Brain pericyte (primary cell): ENCODE measurements around the gene CHAT.

Source experiments
- DNase-seq: peaks from one replicate; pipeline ENCODE4 v3.0.0-alpha.2; 2012; ENCODE audit warnings: low read depth, low spot score

The CHAT gene

GRCh38 chr10:49631975-49632374 is 18.1 kb downstream of the CHAT start:
- no peak for DNase-seq

DNA sequence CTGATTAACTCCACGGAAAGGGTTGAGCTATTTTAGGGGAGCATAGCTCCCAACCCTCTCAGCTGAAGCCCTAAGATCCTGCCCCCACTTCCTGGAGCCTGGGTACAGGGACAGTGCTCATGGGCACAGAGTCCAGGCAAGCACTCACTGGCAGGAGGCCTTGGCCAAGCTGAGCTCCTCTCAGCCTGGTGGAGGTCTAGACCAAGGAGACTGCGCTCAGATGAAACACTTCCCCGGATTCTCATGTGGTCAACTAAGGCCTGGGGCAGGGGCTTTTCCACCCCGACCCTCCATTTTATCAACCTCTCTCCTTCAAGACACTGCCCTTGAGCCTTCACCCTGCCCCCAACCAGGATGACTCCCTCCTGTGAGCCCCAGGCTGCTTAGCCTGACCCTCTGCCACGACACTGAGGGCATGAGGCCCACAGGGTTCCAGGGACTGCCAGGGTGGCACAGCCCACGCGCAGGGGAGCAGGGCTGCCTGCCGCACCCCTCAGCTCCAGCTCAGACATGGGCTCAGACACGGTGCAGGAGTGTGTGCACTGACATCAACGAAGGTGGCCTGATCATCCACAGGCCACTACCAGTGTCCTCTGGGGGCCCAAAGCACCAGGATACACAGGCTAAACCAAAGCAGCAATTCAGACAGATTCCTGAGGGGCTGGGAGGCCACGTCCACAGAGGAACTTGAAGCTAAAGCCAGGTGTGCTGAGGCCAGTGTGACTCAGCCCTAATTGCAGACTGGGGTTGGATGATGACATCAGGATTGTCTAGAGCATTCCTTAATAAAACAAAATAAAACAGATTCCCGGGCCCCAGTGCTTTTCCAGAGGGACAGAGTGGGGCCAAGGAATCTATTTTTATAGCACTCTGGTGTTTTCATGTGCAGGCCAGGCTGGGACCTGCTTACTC is 18.8 kb downstream of the CHAT start:
- DNase-seq: no peak

DNA sequence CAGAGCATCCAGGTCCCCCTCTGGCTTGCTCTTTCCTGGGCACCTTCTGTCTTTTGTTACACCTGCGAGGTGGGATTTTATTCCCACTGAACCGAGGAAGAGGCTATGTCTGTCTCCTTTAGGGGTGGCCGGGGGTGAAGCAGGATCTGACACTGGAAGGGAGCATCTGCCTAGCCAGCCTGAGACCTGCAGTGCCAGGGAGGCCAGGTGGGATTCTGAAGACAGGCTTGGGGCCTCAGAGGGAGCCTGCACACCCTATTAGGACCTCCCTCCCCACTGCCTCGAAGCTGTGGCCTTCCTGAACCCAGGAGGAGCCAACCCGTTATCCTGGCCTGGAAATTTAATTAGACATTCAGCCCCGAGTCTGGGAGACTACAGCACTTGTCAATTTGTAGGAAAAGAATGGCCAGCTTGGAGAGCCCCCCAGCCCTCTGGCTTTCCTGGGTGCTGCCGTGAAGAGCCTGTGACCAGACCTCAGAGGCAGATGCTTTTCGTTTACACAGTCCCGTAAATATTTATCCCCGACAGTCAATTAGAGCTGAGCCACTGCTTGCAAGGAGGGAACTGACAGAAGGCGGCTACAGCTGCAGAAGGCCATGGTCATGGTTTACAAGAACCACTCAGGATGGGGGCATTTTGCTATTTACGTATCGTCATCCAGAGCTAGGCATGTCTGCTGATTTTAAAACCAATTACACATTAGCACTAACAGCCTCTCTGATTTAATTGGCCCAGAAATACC is 19.7 kb downstream of the CHAT start:
- DNase-seq: no peak

- no peak for DNase-seq
Measured at GRCh38 chr10:49634069-49634660, 20.3 kb downstream of the CHAT start.

- no peak for DNase-seq
Measured at GRCh38 chr10:49642311-49642710, 28.5 kb downstream of the CHAT start.

- no peak for DNase-seq
Measured at GRCh38 chr10:49643241-49644034, 29.6 kb downstream of the CHAT start.

- no peak for DNase-seq
Measured at GRCh38 chr10:49644035-49644646, 30.3 kb downstream of the CHAT start.

DNA sequence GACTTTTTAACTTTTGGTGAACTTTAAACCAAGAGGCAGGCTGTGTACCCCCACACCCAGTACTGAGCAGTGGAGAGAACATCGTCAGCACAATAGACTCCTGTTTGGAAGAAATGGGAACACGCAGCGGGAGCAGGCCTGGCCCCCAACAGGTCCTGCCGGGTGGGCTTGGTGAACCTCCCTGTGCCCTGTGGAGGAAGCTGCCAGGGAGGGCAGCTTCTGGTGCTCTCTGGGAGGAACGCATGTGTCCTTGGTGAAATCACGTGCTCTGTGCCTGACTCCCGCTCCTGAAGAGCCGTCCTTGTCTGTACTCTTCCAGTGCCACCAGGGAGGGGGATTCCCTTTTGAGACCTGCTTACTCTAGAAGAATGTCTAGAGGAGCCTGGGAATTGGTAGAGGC is 31.6 kb downstream of the CHAT start:
- no peak for DNase-seq

- DNase-seq: no peak
Measured at GRCh38 chr10:49645871-49646870, 32.3 kb downstream of the CHAT start.

- DNase-seq: no peak
Measured at GRCh38 chr10:49647554-49647953, 33.7 kb downstream of the CHAT start.

DNA sequence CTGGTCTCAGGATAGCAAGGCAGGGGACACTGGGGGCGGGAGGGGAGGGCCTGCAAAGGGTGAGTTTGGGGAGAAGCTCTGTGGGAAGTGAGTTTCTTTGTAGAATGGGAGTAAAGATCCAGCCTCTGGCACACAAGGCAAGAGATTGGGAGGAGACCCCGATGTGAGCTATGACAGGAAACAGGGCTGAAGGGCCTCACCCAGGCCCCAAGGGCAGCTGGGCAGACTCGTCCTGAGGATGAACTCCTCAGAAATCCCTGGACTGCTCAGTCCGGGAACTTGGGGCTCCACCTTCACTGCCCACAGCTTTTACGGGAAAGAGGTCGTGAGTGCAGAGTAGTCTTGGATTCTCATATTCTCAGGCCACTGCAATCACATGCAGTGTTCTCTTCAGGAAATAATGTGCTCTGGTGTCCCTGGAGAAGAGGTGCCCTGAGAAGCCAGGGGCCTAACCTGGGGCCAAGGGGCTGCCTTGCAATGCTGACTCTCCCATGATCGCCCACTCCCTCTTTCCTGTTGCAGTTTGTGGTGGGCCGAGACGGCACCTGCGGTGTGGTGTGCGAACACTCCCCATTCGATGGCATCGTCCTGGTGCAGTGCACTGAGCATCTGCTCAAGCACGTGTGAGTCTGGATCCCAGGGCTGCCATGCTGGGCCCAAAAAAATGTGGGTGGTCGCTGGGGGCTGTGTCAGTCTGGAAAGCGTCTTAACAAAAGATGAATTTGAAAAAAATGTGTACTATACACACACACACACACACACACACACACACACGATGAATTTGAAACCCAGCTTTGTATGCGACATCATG is 34.4 kb downstream of the CHAT start:
- DNase-seq: no peak

DNA sequence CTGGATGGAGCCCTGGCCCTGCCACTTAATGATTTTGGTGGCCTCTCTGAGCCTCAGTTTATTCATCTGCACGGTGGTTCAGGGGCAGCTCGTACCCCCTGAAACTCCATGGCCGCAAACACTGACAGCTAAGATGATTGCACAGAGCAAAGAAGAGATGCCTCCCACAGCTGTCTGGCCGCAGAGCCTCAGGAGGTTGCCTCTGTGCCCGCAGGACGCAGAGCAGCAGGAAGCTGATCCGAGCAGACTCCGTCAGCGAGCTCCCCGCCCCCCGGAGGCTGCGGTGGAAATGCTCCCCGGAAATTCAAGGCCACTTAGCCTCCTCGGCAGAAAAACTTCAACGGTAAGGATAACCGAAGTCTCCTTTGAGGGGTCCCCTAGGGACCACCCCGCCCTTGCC is 35.5 kb downstream of the CHAT start:
- DNase-seq: no peak

GRCh38 chr10:49649936-49650723 is 36.3 kb downstream of the CHAT start:
- DNase-seq: no peak

DNA sequence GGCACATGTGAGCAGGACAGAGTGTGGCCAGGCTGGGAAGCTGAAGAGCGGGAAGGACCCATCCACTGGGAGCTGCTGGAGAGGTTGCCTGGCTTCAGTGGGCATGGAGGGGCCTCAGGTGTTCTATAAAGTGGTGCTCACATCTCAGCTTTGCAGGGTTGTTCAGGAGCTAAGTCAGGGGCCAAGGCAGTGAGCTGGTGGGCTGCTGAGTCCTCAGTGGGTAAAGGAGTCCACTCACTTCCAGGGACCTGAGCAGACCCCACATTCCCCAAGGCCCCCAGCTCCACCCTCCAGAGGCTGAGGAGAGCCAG is 36.8 kb downstream of the CHAT start:
- DNase-seq: no peak

DNA sequence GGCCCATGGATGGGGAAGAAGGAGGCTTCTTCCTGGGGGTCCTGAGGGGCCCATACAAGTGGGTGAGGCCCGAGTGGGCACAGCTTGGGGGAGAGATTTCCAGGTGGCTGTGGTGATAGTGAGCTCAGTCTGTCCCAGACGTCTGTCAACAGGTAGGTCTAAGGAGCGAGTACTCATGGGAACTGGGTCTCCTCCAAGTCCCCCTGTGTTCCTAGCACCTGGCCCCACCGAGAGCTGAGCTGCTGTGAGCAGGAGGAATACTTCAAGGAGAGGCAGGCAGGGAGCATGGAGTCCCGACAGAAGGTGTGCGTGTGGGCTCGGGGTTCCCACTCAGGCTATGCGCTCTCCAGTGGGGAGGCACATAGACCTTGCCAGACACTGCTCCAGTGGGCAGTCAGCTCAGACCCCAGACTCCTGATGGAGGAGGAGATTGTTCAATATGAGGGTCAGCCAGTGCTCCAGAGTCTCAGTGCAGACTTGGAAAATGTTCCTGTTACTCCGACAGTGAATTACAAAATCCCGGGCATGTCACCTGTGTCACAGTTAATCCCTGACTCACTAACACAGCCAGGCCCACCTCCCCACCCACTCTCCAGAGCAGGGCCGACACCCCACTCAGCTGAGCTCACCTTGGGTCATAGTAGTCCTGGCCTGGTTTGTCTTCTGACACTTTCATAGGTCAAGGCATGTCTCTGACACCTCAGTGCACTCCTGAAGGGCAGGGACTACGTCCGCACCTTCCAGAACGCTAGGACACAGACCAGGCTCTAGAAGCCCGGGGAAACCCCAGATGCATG is 37.4 kb downstream of the CHAT start:
- DNase-seq: no peak

DNA sequence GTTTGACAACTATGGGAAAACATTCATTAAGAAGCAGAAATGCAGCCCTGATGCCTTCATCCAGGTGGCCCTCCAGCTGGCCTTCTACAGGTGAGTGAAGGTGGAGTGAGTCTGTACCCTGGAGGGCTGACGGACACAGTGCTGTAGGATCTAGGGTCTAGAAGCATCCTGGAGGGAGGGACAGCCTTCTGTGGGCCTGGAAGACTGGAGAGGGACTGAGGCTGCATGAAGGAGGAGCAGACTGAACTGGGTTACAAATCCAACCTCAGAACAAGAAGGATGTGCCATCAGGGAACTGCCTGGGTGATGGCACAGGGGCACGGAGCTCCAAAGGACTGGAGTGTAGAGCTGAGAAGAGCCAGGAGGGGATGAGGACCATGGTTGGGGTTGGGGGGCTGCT is 38.1 kb downstream of the CHAT start:
- DNase-seq: no peak

GRCh38 chr10:49652421-49653272 is 38.8 kb downstream of the CHAT start:
- DNase-seq: no peak
